ENCODE results near the gene WDR7.

Gene WDR7

DNA sequence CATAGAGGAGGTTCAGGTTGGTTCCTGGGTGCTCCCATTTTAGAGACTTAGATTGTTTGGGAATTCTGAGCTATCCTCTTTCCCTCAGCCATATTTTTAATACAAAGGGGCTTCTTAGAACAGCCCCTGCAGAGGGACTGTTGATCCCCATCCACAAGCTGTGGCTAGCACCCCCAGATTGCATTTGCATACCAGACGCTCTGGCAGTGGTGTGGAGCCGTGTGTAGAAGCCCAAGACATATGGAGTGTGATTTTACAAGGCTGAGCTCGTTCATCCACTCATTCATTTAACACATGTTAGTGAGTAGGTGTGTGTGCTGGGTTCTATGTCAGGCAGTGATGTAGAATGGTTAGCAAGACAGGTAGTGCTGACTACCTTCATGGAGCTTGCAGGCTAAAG lies 329.0 kb downstream of the WDR7 start:
- no peaks in the 10 kb centered on the region for H3K4me1 ChIP-seq (ENCODE audit: control insufficient read depth in 5 of 5, insufficient read depth in 5 of 5, low read length in 5 of 5)
- no peaks in the 10 kb centered on the region for H3K27me3 ChIP-seq (ENCODE audit: control insufficient read depth in 5 of 5, insufficient read depth in 4 of 5, low read length in 5 of 5)
- H3K36me3 ChIP-seq (ENCODE audit: control insufficient read depth in 5 of 5, insufficient read depth in 5 of 5, low read length in 5 of 5): peaks cover 0 to 5% (median 0%) of the 10 kb centered on the region in 5 donors
- no peak overlapping the region for H3K27ac ChIP-seq (ENCODE audit: low read depth, low read length)
- H3K4me3 ChIP-seq (ENCODE audit: low read depth in 1 of 5, low read length in 5 of 5): no peak overlapping the region
- H3K9ac ChIP-seq (ENCODE audit: low read length in 5 of 5): no peak overlapping the region
- no peaks in the 10 kb centered on the region for H3K9me3 ChIP-seq (ENCODE audit: control insufficient read depth in 5 of 5, low read length in 5 of 5)

DNA sequence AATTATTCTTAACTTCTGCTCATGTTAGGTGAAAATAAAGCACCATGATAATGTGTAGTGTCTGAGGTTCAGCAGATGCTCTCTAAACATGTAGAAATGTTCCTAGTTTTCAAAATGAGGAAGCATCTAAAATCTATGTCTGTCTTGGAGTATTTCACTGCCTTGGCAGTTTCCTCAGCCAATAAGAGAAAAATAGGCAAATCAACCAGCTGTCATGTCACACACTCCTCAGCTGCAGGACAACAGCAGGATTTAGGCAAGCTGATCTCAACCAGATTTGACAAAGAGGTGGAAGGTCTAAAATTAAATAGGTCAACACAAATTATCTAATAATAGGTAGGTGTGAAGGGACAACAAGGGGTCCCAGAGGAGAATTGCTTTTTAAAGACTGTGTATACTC lies 331.6 kb downstream of the WDR7 start:
- no peak overlapping the region for H3K9ac ChIP-seq (ENCODE audit: low read length in 5 of 5)

DNA sequence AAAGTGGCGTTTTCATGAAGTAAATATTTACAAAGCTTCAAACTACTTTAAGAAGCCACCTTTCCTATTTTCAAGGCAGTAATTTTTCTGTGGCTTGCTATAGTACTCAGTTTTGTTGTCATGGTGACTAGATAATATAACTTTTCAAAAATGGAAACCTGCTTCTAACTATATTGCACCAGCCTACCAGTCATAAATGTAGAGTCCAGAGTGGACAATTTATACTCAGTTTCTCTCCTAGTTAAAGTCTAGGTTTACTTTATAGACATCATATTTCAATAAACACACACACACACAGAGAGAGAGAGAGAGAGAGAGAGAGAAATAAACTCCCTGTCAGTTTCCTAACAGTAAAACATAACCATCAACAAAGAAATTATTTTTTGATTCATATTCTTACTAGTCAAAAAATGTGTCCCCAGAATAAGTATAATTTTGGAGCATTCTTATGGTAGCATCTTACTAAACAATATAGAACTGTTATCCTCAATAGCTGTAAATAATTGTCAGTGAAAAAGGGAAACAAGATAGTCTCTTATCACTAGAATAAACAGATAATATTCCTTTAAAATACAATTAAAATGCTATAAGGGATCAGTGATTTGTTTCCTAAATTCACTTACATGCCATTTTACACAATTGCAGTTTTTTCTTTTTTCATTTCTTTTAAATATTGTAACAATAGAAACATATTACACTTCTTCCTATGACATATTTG lies 332.3 kb downstream of the WDR7 start:
- Histone ChIP-seq H3K27ac (ENCODE audit: low read depth, low read length) (no peak overlapping the region), H3K9me3 (ENCODE audit: control insufficient read depth in 5 of 5, low read length in 5 of 5) (no peaks in the 10 kb centered on the region), H3K36me3 (ENCODE audit: control insufficient read depth in 5 of 5, insufficient read depth in 5 of 5, low read length in 5 of 5) (peaks cover 0 to 2% (median 0%) of the 10 kb centered on the region in 5 donors), H3K4me1 (ENCODE audit: control insufficient read depth in 5 of 5, insufficient read depth in 5 of 5, low read length in 5 of 5) (no peaks in the 10 kb centered on the region), H3K4me3 (ENCODE audit: low read depth in 1 of 5, low read length in 5 of 5) (no peak overlapping the region), H3K27me3 (ENCODE audit: control insufficient read depth in 5 of 5, insufficient read depth in 4 of 5, low read length in 5 of 5) (no peaks in the 10 kb centered on the region), H3K9ac (ENCODE audit: low read length in 5 of 5) (no peak overlapping the region)

More for the DNA sequence above, 331.6 kb downstream of the WDR7 start:
- Histone ChIP-seq H3K9me3 (ENCODE audit: control insufficient read depth in 5 of 5, low read length in 5 of 5) (no peaks in the 10 kb centered on the region), H3K27ac (ENCODE audit: low read depth, low read length) (no peak overlapping the region), H3K4me3 (ENCODE audit: low read depth in 1 of 5, low read length in 5 of 5) (no peak overlapping the region), H3K36me3 (ENCODE audit: control insufficient read depth in 5 of 5, insufficient read depth in 5 of 5, low read length in 5 of 5) (peaks cover 0 to 3% (median 0%) of the 10 kb centered on the region in 5 donors), H3K4me1 (ENCODE audit: control insufficient read depth in 5 of 5, insufficient read depth in 5 of 5, low read length in 5 of 5) (no peaks in the 10 kb centered on the region), H3K27me3 (ENCODE audit: control insufficient read depth in 5 of 5, insufficient read depth in 4 of 5, low read length in 5 of 5) (no peaks in the 10 kb centered on the region)

DNA sequence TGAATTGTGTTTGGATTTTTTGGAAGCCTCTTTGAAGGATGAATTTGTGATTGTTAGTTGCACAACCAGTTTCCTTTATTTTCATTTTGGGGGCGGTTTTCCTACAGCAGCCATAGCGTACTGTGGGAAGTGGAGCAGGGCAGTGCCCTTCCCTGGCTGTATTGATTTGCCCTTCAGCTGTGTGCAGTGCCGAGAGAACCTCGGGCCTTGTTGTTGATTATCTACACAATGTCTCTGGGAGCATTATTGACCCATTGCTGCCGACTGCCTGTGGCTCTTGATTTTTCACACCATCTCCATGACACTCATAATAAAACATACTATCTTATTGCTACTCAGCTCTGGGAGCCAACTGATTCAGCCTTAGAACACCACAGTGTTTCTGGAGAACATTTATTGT lies 333.6 kb downstream of the WDR7 start:
- Histone ChIP-seq H3K9me3 (ENCODE audit: control insufficient read depth in 5 of 5, low read length in 5 of 5) (no peaks in the 10 kb centered on the region), H3K27ac (ENCODE audit: low read depth, low read length) (no peak overlapping the region), H3K36me3 (ENCODE audit: control insufficient read depth in 5 of 5, insufficient read depth in 5 of 5, low read length in 5 of 5) (peaks cover 0 to 2% (median 0%) of the 10 kb centered on the region in 5 donors), H3K9ac (ENCODE audit: low read length in 5 of 5) (no peak overlapping the region), H3K4me1 (ENCODE audit: control insufficient read depth in 5 of 5, insufficient read depth in 5 of 5, low read length in 5 of 5) (no peaks in the 10 kb centered on the region), H3K27me3 (ENCODE audit: control insufficient read depth in 5 of 5, insufficient read depth in 4 of 5, low read length in 5 of 5) (no peaks in the 10 kb centered on the region), H3K4me3 (ENCODE audit: low read depth in 1 of 5, low read length in 5 of 5) (no peak overlapping the region)

DNA sequence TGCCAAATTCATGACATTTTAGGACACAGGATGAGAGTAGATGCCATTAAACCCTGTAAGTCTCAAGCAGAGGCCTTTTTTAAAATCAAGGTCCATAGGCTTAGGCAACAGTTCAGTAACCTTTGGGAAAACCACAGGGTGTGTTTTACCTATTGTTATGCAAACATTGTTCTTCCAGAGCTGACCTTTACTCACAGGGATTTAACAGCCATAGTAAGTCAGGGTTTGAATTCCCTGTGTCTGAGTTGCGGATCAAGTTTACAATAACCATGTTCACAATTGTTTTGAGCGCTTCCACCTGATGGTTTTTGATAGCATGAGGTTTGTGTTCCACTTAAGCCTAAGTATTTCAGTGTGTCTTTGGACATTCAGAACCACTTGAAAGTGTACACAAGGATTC lies 335.7 kb downstream of the WDR7 start:
- peaks cover 0 to 4% (median 0%) of the 10 kb centered on the region in 5 donors for H3K36me3 ChIP-seq (ENCODE audit: control insufficient read depth in 5 of 5, insufficient read depth in 5 of 5, low read length in 5 of 5)
- peaks cover 0 to 4% (median 0%) of the 10 kb centered on the region in 5 donors for H3K9me3 ChIP-seq (ENCODE audit: control insufficient read depth in 5 of 5, low read length in 5 of 5)
- H3K4me3 ChIP-seq (ENCODE audit: low read depth in 1 of 5, low read length in 5 of 5): no peak overlapping the region
- H3K4me1 ChIP-seq (ENCODE audit: control insufficient read depth in 5 of 5, insufficient read depth in 5 of 5, low read length in 5 of 5): no peaks in the 10 kb centered on the region
- no peaks in the 10 kb centered on the region for H3K27me3 ChIP-seq (ENCODE audit: control insufficient read depth in 5 of 5, insufficient read depth in 4 of 5, low read length in 5 of 5)
- no peak overlapping the region for H3K27ac ChIP-seq (ENCODE audit: low read depth, low read length)
- H3K9ac ChIP-seq (ENCODE audit: low read length in 5 of 5): no peak overlapping the region

DNA sequence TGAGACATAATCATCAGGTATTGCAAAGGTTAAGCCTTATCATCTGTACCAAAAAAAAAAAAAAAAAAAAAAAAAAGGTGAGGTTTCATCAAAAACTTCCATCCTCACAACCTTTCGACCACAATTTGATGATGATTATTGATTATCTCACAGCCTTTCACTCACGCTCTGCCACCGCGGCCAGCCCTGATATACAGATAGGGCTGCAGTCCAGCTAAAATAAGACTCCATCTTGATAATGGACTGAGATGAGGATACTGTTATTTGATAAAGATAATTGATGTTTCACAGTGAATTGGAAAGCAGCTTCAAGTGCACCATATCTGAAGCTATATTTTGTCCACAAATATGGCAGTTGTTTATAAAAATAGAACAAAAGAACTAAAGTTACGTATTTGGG lies 336.1 kb downstream of the WDR7 start:
- H3K4me1 ChIP-seq (ENCODE audit: control insufficient read depth in 5 of 5, insufficient read depth in 5 of 5, low read length in 5 of 5): no peaks in the 10 kb centered on the region
- no peak overlapping the region for H3K9ac ChIP-seq (ENCODE audit: low read length in 5 of 5)
- peaks cover 0 to 4% (median 0%) of the 10 kb centered on the region in 5 donors for H3K9me3 ChIP-seq (ENCODE audit: control insufficient read depth in 5 of 5, low read length in 5 of 5)
- H3K36me3 ChIP-seq (ENCODE audit: control insufficient read depth in 5 of 5, insufficient read depth in 5 of 5, low read length in 5 of 5): peaks cover 0 to 4% (median 0%) of the 10 kb centered on the region in 5 donors
- H3K27me3 ChIP-seq (ENCODE audit: control insufficient read depth in 5 of 5, insufficient read depth in 4 of 5, low read length in 5 of 5): no peaks in the 10 kb centered on the region
- H3K4me3 ChIP-seq (ENCODE audit: low read depth in 1 of 5, low read length in 5 of 5): no peak overlapping the region
- H3K27ac ChIP-seq (ENCODE audit: low read depth, low read length): no peak overlapping the region

DNA sequence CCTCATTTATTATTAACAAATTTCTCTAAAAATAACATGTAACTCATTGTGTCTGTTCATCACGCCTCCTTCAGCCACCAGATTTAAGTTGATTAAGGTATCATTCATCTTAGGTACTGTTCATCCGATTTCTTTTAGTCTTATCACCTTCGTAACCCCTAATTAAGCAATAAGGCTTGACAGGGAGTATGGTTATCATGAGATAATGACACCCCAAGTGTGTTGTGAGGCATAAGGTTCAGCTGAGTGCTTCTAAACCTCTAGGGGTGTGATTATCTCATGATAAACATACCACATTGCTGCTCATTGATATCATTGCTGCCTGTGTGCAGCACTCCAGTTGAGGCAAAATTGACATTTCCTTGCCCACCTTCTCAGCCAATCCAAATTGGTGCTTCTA lies 336.9 kb downstream of the WDR7 start:
- Histone ChIP-seq H3K27ac (ENCODE audit: low read depth, low read length) (no peak overlapping the region), H3K9ac (ENCODE audit: low read length in 5 of 5) (no peak overlapping the region), H3K4me3 (ENCODE audit: low read depth in 1 of 5, low read length in 5 of 5) (no peak overlapping the region), H3K27me3 (ENCODE audit: control insufficient read depth in 5 of 5, insufficient read depth in 4 of 5, low read length in 5 of 5) (no peaks in the 10 kb centered on the region), H3K9me3 (ENCODE audit: control insufficient read depth in 5 of 5, low read length in 5 of 5) (peaks cover 0 to 4% (median 0%) of the 10 kb centered on the region in 5 donors), H3K4me1 (ENCODE audit: control insufficient read depth in 5 of 5, insufficient read depth in 5 of 5, low read length in 5 of 5) (no peaks in the 10 kb centered on the region), H3K36me3 (ENCODE audit: control insufficient read depth in 5 of 5, insufficient read depth in 5 of 5, low read length in 5 of 5) (peaks cover 0 to 4% (median 0%) of the 10 kb centered on the region in 5 donors)

DNA sequence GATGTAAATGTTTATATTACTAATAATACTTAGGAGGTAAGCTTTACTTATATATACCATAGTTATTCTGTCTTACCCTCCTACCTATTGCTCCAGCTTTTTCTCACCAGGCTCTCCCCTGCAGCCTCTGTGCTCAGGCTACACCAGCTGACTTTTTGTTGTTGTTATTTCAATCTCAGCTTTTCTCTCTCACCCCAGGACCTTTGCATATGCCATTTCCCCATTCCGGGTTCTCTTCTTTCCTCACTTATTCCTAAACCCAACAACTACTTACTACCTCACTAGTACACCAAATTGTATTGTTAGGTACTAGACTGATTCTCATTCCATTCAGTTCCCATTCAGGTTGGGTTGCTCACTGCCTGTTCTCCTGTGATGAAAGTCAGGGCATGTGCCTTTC lies 339.5 kb downstream of the WDR7 start:
- H3K4me1 ChIP-seq (ENCODE audit: control insufficient read depth in 5 of 5, insufficient read depth in 5 of 5, low read length in 5 of 5): no peaks in the 10 kb centered on the region
- peaks cover 0 to 4% (median 0%) of the 10 kb centered on the region in 5 donors for H3K36me3 ChIP-seq (ENCODE audit: control insufficient read depth in 5 of 5, insufficient read depth in 5 of 5, low read length in 5 of 5)
- no peak overlapping the region for H3K4me3 ChIP-seq (ENCODE audit: low read depth in 1 of 5, low read length in 5 of 5)
- no peak overlapping the region for H3K9ac ChIP-seq (ENCODE audit: low read length in 5 of 5)
- H3K27ac ChIP-seq (ENCODE audit: low read depth, low read length): no peak overlapping the region
- H3K9me3 ChIP-seq (ENCODE audit: control insufficient read depth in 5 of 5, low read length in 5 of 5): peaks cover 0 to 4% (median 0%) of the 10 kb centered on the region in 5 donors
- H3K27me3 ChIP-seq (ENCODE audit: control insufficient read depth in 5 of 5, insufficient read depth in 4 of 5, low read length in 5 of 5): no peaks in the 10 kb centered on the region

DNA sequence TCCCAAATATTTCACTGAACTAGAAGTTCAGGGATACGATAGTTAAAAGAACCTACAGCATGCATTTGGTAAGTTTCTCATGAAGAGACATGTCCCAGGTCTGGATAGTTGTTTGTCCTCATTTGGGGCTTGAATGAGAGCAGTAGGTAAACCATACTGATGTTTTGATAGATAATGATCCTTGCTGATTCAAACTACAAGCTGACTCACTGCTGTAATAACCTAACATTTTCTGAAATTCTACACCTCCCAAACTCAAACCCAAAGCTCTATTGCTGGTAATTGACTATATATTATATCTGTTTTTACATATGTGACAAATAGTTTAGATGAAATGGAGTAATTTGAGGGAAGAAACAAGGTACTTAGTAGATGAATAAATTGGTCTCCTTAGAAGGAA lies 341.6 kb downstream of the WDR7 start:
- no peak overlapping the region for H3K9ac ChIP-seq (ENCODE audit: low read length in 5 of 5)
- no peaks in the 10 kb centered on the region for H3K27me3 ChIP-seq (ENCODE audit: control insufficient read depth in 5 of 5, insufficient read depth in 4 of 5, low read length in 5 of 5)
- no peaks in the 10 kb centered on the region for H3K4me1 ChIP-seq (ENCODE audit: control insufficient read depth in 5 of 5, insufficient read depth in 5 of 5, low read length in 5 of 5)
- no peak overlapping the region for H3K27ac ChIP-seq (ENCODE audit: low read depth, low read length)
- H3K36me3 ChIP-seq (ENCODE audit: control insufficient read depth in 5 of 5, insufficient read depth in 5 of 5, low read length in 5 of 5): peaks cover 0 to 4% (median 0%) of the 10 kb centered on the region in 5 donors
- H3K4me3 ChIP-seq (ENCODE audit: low read depth in 1 of 5, low read length in 5 of 5): no peak overlapping the region
- peaks cover 0 to 4% (median 0%) of the 10 kb centered on the region in 5 donors for H3K9me3 ChIP-seq (ENCODE audit: control insufficient read depth in 5 of 5, low read length in 5 of 5)

DNA sequence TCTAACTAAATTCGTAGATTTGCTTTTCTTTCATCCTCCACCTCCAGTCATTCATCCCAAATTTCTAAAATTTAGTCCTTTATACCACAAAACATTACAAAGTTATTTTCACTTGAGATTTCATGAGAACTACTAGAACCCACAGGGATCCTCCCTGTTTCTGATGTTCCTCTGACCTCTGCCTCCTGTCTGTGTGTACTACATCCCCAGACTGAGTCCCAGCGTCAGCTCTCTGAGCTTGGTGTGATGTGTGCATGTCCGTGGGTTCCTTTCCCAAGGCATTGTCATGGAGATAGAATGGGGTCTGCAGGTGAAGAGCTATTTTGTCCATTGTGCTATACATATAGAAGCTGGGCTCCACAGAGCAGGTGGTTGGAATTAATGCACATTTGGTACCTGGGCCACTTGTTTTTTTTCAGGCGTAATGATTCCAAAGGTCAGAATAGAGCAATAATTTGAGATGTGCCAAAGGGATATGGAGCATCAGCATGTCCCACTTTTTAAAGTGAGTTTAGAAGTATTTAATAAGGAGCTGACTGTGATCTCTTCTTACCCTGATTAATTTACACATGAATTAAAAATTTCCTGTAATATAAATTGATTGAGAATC lies 344.5 kb downstream of the WDR7 start:
- Histone ChIP-seq H3K27me3 (ENCODE audit: control insufficient read depth in 5 of 5, insufficient read depth in 4 of 5, low read length in 5 of 5) (no peaks in the 10 kb centered on the region), H3K4me1 (ENCODE audit: control insufficient read depth in 5 of 5, insufficient read depth in 5 of 5, low read length in 5 of 5) (no peaks in the 10 kb centered on the region)

More for the DNA sequence above, 344.5 kb downstream of the WDR7 start:
- H3K36me3 ChIP-seq (ENCODE audit: control insufficient read depth in 5 of 5, insufficient read depth in 5 of 5, low read length in 5 of 5): peaks cover 0 to 2% (median 0%) of the 10 kb centered on the region in 5 donors
- H3K27ac ChIP-seq (ENCODE audit: low read depth, low read length): no peak overlapping the region
- no peak overlapping the region for H3K9ac ChIP-seq (ENCODE audit: low read length in 5 of 5)
- H3K9me3 ChIP-seq (ENCODE audit: control insufficient read depth in 5 of 5, low read length in 5 of 5): peaks cover 0 to 3% (median 0%) of the 10 kb centered on the region in 5 donors
- no peak overlapping the region for H3K4me3 ChIP-seq (ENCODE audit: low read depth in 1 of 5, low read length in 5 of 5)
